ENCODE data around the gene C11orf52. TPM values are rescaled to one million over a fixed set of nuclear protein-coding genes. Genes with fewer than 3 reads are reported as not detected.

The C11orf52 gene
- total RNA-seq, 1 experiment from 2014 or later = 14.4 TPM

DNA sequence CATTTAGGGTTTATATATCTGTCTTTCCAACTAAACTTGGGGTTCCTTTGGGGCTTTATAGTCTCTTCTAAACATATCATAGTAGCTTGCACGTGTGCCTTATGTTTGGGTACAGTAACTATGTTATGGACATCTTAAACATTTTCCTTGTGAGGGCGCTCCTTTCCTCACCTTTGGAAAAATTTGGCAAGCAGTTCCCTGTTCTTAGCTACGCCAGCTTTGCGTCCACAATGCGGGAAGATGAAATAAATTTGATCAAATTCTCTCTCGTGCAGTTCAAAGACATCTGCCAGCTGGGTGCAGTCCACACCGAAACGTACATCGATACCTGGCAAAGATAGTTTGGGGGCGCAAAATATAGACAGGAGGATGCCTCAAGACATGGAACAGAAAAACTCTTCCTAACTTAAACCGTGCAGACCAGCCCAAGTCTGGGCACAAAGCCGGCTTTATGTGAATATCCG lies 40.3 kb upstream of the C11orf52 start:
- H3K36me3 ChIP-seq (ENCODE audit: control insufficient read depth, insufficient read depth, low read length) = no peaks in the 10 kb centered on the region
- ChIA-PET POLR2A (interaction anchor here (1.2 to 1.3 kb wide), 2 partner anchors 40 to 48 kb away, joined by 3 to 5 read pairs; partner anchors contain the start of gene C11orf52), CTCF (interaction anchor here (0.6 to 1.8 kb wide), 10 partner anchors 33 to 146 kb away, joined by 3 to 27 read pairs (median 4); partner anchors contain the start of genes C11orf52 and CRYAB)
- H3K9me3 ChIP-seq = no peaks in the 10 kb centered on the region
- H3K36me3 Mint-ChIP-seq (ENCODE audit: insufficient read depth, unreplicated experiment) = peaks cover 13% of the 10 kb centered on the region
- H3K27me3 ChIP-seq (replicated peaks; ENCODE audit: control insufficient read depth, insufficient read depth, low read length) = no peaks in the 10 kb centered on the region
- intact Hi-C loops (cut with micrococcal nuclease; ENCODE audit: unreplicated experiment) = loop anchor here (2.0 kb wide), 1 partner anchor 196 kb away; the partner anchor contains the start of genes NKAPD1 and PIH1D2
- peak overlapping the region; percentile 97 for H3K27ac Mint-ChIP-seq (ENCODE audit: unreplicated experiment)
- no peak for DNase-seq
- peak overlapping the region; percentile 86 for H3K4me3 Mint-ChIP-seq (ENCODE audit: unreplicated experiment)
- no peaks in the 10 kb centered on the region for H3K27me3 Mint-ChIP-seq (ENCODE audit: insufficient read depth, unreplicated experiment)
- TSS peak; percentile 76 for BruUV-seq (replicated peaks)
- TF ChIP-seq, protein P1, sequence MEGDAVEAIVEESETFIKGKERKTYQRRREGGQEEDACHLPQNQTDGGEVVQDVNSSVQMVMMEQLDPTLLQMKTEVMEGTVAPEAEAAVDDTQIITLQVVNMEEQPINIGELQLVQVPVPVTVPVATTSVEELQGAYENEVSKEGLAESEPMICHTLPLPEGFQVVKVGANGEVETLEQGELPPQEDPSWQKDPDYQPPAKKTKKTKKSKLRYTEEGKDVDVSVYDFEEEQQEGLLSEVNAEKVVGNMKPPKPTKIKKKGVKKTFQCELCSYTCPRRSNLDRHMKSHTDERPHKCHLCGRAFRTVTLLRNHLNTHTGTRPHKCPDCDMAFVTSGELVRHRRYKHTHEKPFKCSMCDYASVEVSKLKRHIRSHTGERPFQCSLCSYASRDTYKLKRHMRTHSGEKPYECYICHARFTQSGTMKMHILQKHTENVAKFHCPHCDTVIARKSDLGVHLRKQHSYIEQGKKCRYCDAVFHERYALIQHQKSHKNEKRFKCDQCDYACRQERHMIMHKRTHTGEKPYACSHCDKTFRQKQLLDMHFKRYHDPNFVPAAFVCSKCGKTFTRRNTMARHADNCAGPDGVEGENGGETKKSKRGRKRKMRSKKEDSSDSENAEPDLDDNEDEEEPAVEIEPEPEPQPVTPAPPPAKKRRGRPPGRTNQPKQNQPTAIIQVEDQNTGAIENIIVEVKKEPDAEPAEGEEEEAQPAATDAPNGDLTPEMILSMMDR (IDR thresholded peaks at IDR 0.05; ENCODE audit: insufficient read depth in 1 of 2, low read depth in 1 of 2, low read length in 1 of 2, severe bottlenecking in 1 of 2, unreplicated experiment in 1 of 2) = peak in 1 of 2 experiments; percentile 14
- H3K4me1 Mint-ChIP-seq (ENCODE audit: low read depth, unreplicated experiment) = peaks cover 8% of the 10 kb centered on the region
- no peaks in the 10 kb centered on the region for H3K9me3 Mint-ChIP-seq (ENCODE audit: unreplicated experiment)
- H3K4me3 ChIP-seq (ENCODE audit: low read depth, low read length) = peak overlapping the region; percentile 51
- H3K4me1 ChIP-seq = peaks cover 6% of the 10 kb centered on the region; the same call in 1 of the 2 replicates

DNA sequence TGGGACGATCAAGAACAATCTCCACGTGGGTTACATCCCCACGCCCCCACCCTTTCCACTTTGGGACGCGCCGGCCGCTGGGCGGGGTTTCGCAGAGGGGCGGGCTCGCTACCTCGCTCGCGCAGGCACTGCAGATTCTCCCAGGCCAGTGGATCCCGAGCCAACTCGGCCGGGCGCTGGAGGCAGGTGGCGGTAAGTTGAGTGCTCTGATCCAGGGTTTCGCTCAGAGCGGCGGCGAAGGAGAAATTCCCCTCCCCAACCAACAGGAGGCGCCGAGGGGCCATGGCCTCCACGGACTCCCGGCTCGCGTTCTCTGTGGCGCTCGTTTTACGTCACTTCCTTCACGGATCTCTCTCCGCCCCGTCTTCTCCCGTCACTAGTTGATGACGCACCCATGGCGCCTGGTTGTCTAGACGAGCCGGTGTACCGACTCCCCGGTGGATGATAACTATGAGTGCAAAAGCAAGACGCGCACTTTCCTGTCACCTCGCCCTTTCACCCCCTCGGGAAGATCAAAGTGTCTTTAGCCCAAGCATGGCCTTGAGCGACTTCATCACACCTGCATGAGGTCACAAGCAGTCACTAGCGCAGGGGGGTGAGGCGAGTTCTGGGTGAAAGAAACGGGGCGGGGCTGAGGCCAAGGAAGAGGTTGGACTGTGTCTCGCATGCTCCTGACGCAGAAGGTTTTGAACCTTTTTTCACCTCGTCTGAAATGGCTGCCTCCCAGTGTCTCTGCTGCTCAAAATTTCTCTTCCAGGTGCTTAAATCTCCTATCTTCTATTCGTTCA lies 39.7 kb upstream of the C11orf52 start, which contains the start of the genes CFAP68 and FDXACB1:
Gene CFAP68, plus strand, starts transcription at position 693 of the 788 bp plus-strand sequence. Its CDS starts 20 bp downstream, at position 713.
Gene FDXACB1, minus strand, starts transcription at position 317 of the 788 bp plus-strand sequence. Its CDS starts 33 bp downstream, at position 284.
- peaks cover 8% of the 10 kb centered on the region for H3K4me1 Mint-ChIP-seq (ENCODE audit: low read depth, unreplicated experiment)
- no TSS peak for BruUV-seq (replicated peaks)
- DNase-seq = peak; percentile 100
- H3K4me3 ChIP-seq (ENCODE audit: low read depth, low read length) = peak within 1 kb of the TSS; percentile 51
- H3K9me3 Mint-ChIP-seq (ENCODE audit: unreplicated experiment) = no peaks in the 10 kb centered on the region
- TF ChIP-seq, protein P1 (IDR thresholded peaks at IDR 0.05; ENCODE audit: insufficient read depth in 1 of 2, low read depth in 1 of 2, low read length in 1 of 2, severe bottlenecking in 1 of 2, unreplicated experiment in 1 of 2) = peak; percentile 99
- intact Hi-C loops (cut with micrococcal nuclease; ENCODE audit: unreplicated experiment) = loop anchor here (1.0 to 2.0 kb wide), 9 partner anchors 8 to 207 kb away; partner anchors contain the start of genes ALG9, C11orf52, DLAT and NKAPD1
- no peaks in the 10 kb centered on the region for H3K36me3 ChIP-seq (ENCODE audit: control insufficient read depth, insufficient read depth, low read length)
- H3K27me3 Mint-ChIP-seq (ENCODE audit: insufficient read depth, unreplicated experiment) = no peaks in the 10 kb centered on the region
- H3K27ac Mint-ChIP-seq (ENCODE audit: unreplicated experiment) = peak within 1 kb of the TSS; percentile 97
- peaks cover 13% of the 10 kb centered on the region for H3K36me3 Mint-ChIP-seq (ENCODE audit: insufficient read depth, unreplicated experiment)
- H3K4me1 ChIP-seq = peaks cover 6% of the 10 kb centered on the region; the same call in 1 of the 2 replicates
- H3K27me3 ChIP-seq (replicated peaks; ENCODE audit: control insufficient read depth, insufficient read depth, low read length) = no peaks in the 10 kb centered on the region
- H3K9me3 ChIP-seq = no peaks in the 10 kb centered on the region
- peak within 1 kb of the TSS; percentile 86 for H3K4me3 Mint-ChIP-seq (ENCODE audit: unreplicated experiment)
- ChIA-PET POLR2A (interaction anchor here (1.2 to 1.3 kb wide), 2 partner anchors 40 to 48 kb away, joined by 3 to 5 read pairs; partner anchors contain the start of gene C11orf52), CTCF (interaction anchor here (0.8 to 1.8 kb wide), 7 partner anchors 33 to 145 kb away, joined by 3 to 27 read pairs (median 4); partner anchors contain the start of genes C11orf52 and CRYAB)

DNA sequence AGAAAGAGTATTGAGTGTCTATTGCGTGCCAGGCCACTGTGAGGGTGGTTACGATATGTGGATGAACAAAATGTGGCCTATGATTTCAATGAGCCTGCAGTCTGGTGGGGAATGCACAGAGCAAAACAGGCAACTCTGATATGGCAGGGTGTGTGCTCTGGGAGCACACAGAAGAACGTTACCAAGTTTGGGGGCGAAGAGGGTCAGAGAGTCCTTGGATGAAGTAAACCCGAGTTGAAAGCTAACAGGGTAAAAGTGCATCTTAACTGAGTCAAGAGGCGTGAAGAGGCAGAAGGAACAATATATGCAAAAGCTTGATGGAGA lies 39.1 kb upstream of the C11orf52 start:
- Histone ChIP-seq H3K36me3 (ENCODE audit: control insufficient read depth, insufficient read depth, low read length) (no peaks in the 10 kb centered on the region), H3K9me3 (no peaks in the 10 kb centered on the region), H3K27me3 (replicated peaks; ENCODE audit: control insufficient read depth, insufficient read depth, low read length) (no peaks in the 10 kb centered on the region), H3K4me3 (ENCODE audit: low read depth, low read length) (peak overlapping the region; percentile 51), H3K4me1 (peaks cover 6% of the 10 kb centered on the region; the same call in 1 of the 2 replicates)
- intact Hi-C loops (cut with micrococcal nuclease; ENCODE audit: unreplicated experiment) = loop anchor here (1.0 to 2.0 kb wide), 9 partner anchors 8 to 207 kb away; partner anchors contain the start of genes ALG9, C11orf52, DLAT and NKAPD1
- H3K27me3 Mint-ChIP-seq (ENCODE audit: insufficient read depth, unreplicated experiment) = no peaks in the 10 kb centered on the region
- H3K36me3 Mint-ChIP-seq (ENCODE audit: insufficient read depth, unreplicated experiment) = peaks cover 13% of the 10 kb centered on the region
- ChIA-PET CTCF (interaction anchor here (1.0 to 1.2 kb wide), 2 partner anchors 9 to 102 kb away, joined by 6 to 7 read pairs; partner anchors contain the start of gene ALG9), POLR2A (no interaction called here)
- DNase-seq = no peak
- peak overlapping the region; percentile 86 for H3K4me3 Mint-ChIP-seq (ENCODE audit: unreplicated experiment)
- H3K9me3 Mint-ChIP-seq (ENCODE audit: unreplicated experiment) = no peaks in the 10 kb centered on the region
- BruUV-seq (replicated peaks) = TSS peak; percentile 93
- H3K4me1 Mint-ChIP-seq (ENCODE audit: low read depth, unreplicated experiment) = peaks cover 8% of the 10 kb centered on the region
- TF ChIP-seq, protein P1 (IDR thresholded peaks at IDR 0.05; ENCODE audit: insufficient read depth in 1 of 2, low read depth in 1 of 2, low read length in 1 of 2, severe bottlenecking in 1 of 2, unreplicated experiment in 1 of 2) = no peak
- peak overlapping the region; percentile 97 for H3K27ac Mint-ChIP-seq (ENCODE audit: unreplicated experiment)

Data from Caco-2 (cell line).